WTC11 (cell line): Measurements from ENCODE around the gene SLC20A1. TPM values are rescaled to one million over a fixed set of nuclear protein-coding genes. Genes with fewer than 3 reads are reported as not detected.

ENCODE experiments used
- ATAC-seq: fragments of 200-7000 bp; cut with Tn5 transposase; 2 replicates; pipeline ENCODE4 v1.10.0; 2021; ENCODE audit warnings: mild to moderate bottlenecking, moderate library complexity
- CTCF ChIA-PET: fragments of 300-600 bp; sonication (Branson Sonifier 250); formaldehyde crosslinking; loops from one replicate; lab custom pipeline; 2021; ENCODE audit warnings: antibody characterized with exemption; lab: Charles Lee
- POLR2A ChIA-PET: fragments of 350-600 bp; sonication (Branson Sonifier 250); formaldehyde crosslinking; loops from one replicate; lab custom pipeline; 2021; ENCODE audit warnings: antibody characterized with exemption; lab: Charles Lee
- DNase-seq: peaks from one replicate; pipeline ENCODE4 v3.0.0; 2021; ENCODE audit warnings: low spot score
- H3K27ac Mint-ChIP-seq: 2 replicates; pipeline ENCODE4 v1.8.0; 2021; ENCODE audit warnings: mixed read lengths
- H3K27me3 Mint-ChIP-seq: 2 replicates; pipeline ENCODE4 v1.8.0; 2021; ENCODE audit warnings: low read depth, mild to moderate bottlenecking, moderate library complexity, mixed read lengths
- H3K36me3 Mint-ChIP-seq: 2 replicates; pipeline ENCODE4 v1.8.0; 2021; ENCODE audit warnings: mixed read lengths
- H3K4me1 Mint-ChIP-seq: 2 replicates; pipeline ENCODE4 v1.8.0; 2022; ENCODE audit warnings: mixed read lengths
- H3K4me3 Mint-ChIP-seq: 2 replicates; pipeline ENCODE4 v1.8.0; 2021; ENCODE audit warnings: mild to moderate bottlenecking, moderate library complexity, mixed read lengths
- H3K9me3 Mint-ChIP-seq: 2 replicates; pipeline ENCODE4 v1.8.0; 2021; ENCODE audit warnings: mixed read lengths
- CBFB ChIP-seq: sonication (generic); formaldehyde crosslinking; IDR thresholded peaks from 2 replicates; pipeline ENCODE4 v1.8.1; 2022; ENCODE audit warnings: mild to moderate bottlenecking, low read depth, missing genetic modification reagents
- FOXK1 ChIP-seq: sonication (generic); formaldehyde crosslinking; IDR thresholded peaks from 2 replicates; pipeline ENCODE4 v1.8.0; 2022; ENCODE audit warnings: mild to moderate bottlenecking, moderate library complexity, missing genetic modification reagents
- FOXP1 ChIP-seq: sonication (generic); formaldehyde crosslinking; IDR thresholded peaks from 2 replicates; pipeline ENCODE4 v1.8.0; 2022; ENCODE audit warnings: missing genetic modification reagents, mild to moderate bottlenecking, moderate library complexity, borderline replicate concordance
- GTF2I ChIP-seq: fragments of 250-450 bp; sonication (Bioruptor Pico); conservative IDR thresholded peaks from 2 replicates; pipeline ENCODE4 v1.4.0; 2021; ENCODE audit warnings: mild to moderate bottlenecking
- KAT7 ChIP-seq: sonication (generic); formaldehyde crosslinking; IDR thresholded peaks from 2 replicates; pipeline ENCODE4 v1.8.1; 2023; ENCODE audit warnings: missing genetic modification reagents, mild to moderate bottlenecking, borderline replicate concordance
- MYBL2 ChIP-seq: sonication (generic); formaldehyde crosslinking; IDR thresholded peaks from 2 replicates; pipeline ENCODE4 v1.8.1; 2023; ENCODE audit warnings: mild to moderate bottlenecking, moderate library complexity, missing genetic modification reagents
- NFE2L1 ChIP-seq: sonication (generic); formaldehyde crosslinking; IDR thresholded peaks from 2 replicates; pipeline ENCODE4 v1.8.1; 2023; ENCODE audit warnings: missing genetic modification reagents
- NR2C2 ChIP-seq: sonication (generic); formaldehyde crosslinking; IDR thresholded peaks from 2 replicates; pipeline ENCODE4 v1.8.0; 2022; ENCODE audit warnings: mild to moderate bottlenecking, missing genetic modification reagents
- RELA ChIP-seq: sonication (generic); formaldehyde crosslinking; IDR thresholded peaks from 2 replicates; pipeline ENCODE4 v1.8.1; 2022; ENCODE audit warnings: missing genetic modification reagents, mild to moderate bottlenecking, borderline replicate concordance
- SMAD4 ChIP-seq: sonication (generic); formaldehyde crosslinking; IDR thresholded peaks from 2 replicates; pipeline ENCODE4 v1.8.0; 2022; ENCODE audit warnings: mild to moderate bottlenecking, missing genetic modification reagents
- SOX15 ChIP-seq: fragments of 250-450 bp; sonication (Bioruptor Pico); IDR thresholded peaks from 2 replicates; pipeline ENCODE4 v1.9.0; 2021; ENCODE audit warnings: mild to moderate bottlenecking
- TEAD4 ChIP-seq: sonication (generic); formaldehyde crosslinking; IDR thresholded peaks from 2 replicates; pipeline ENCODE4 v1.8.0; 2022; ENCODE audit warnings: mild to moderate bottlenecking, missing genetic modification reagents
- ZNF121 ChIP-seq: sonication (generic); formaldehyde crosslinking; IDR thresholded peaks from 2 replicates; pipeline ENCODE4 v1.8.0; 2023; ENCODE audit warnings: missing genetic modification reagents
- ZNF317 ChIP-seq: sonication (generic); formaldehyde crosslinking; IDR thresholded peaks from 2 replicates; pipeline ENCODE4 v1.8.1; 2023; ENCODE audit warnings: low read depth, mild to moderate bottlenecking, moderate library complexity, missing genetic modification reagents, borderline replicate concordance
- ZNF671 ChIP-seq: fragments of 250-450 bp; sonication (Bioruptor Pico); IDR thresholded peaks from 2 replicates; pipeline ENCODE4 v1.8.0; 2021; ENCODE audit warnings: mild to moderate bottlenecking
- total RNA-seq: library from RNA; stranded (reverse); gene quantifications from 3 replicates; pipeline ENCODE4 v1.2.3, GENCODE V29; 2021
- TF ChIP-seq, protein P1 (sequence below): fragments of 250-450 bp; sonication (Bioruptor Pico); IDR thresholded peaks from 2 replicates; pipeline ENCODE4 v1.8.0; 2021; ENCODE audit warnings: mild to moderate bottlenecking
- TF ChIP-seq, protein P2 (sequence below): sonication (generic); formaldehyde crosslinking; IDR thresholded peaks from 2 replicates; pipeline ENCODE4 v1.8.1; 2023; ENCODE audit warnings: mild to moderate bottlenecking, missing genetic modification reagents
- TF ChIP-seq, protein P3 (sequence below): sonication (generic); formaldehyde crosslinking; IDR thresholded peaks from 2 replicates; pipeline ENCODE4 v1.8.1; 2023; ENCODE audit warnings: mild to moderate bottlenecking, missing genetic modification reagents, borderline replicate concordance

The SLC20A1 gene
- total RNA-seq, 1 experiment from 2014 or later: 59.9 TPM

DNA sequence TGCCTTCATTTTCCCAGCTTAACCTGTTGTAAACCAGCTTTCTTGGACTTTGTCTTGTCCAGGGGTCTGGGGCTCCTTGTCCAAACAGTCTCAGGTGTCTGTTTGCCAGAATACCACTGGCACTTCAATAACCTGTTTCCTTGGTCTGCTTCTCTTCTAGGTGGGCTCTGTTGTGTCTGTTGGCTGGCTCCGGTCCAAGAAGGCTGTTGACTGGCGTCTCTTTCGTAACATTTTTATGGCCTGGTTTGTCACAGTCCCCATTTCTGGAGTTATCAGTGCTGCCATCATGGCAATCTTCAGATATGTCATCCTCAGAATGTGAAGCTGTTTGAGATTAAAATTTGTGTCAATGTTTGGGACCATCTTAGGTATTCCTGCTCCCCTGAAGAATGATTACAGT is 17.0 kb downstream of the SLC20A1 start (continued):
- TF ChIP-seq, protein P1, sequence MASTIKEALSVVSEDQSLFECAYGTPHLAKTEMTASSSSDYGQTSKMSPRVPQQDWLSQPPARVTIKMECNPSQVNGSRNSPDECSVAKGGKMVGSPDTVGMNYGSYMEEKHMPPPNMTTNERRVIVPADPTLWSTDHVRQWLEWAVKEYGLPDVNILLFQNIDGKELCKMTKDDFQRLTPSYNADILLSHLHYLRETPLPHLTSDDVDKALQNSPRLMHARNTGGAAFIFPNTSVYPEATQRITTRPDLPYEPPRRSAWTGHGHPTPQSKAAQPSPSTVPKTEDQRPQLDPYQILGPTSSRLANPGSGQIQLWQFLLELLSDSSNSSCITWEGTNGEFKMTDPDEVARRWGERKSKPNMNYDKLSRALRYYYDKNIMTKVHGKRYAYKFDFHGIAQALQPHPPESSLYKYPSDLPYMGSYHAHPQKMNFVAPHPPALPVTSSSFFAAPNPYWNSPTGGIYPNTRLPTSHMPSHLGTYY: no peak
- TF ChIP-seq, protein P2, sequence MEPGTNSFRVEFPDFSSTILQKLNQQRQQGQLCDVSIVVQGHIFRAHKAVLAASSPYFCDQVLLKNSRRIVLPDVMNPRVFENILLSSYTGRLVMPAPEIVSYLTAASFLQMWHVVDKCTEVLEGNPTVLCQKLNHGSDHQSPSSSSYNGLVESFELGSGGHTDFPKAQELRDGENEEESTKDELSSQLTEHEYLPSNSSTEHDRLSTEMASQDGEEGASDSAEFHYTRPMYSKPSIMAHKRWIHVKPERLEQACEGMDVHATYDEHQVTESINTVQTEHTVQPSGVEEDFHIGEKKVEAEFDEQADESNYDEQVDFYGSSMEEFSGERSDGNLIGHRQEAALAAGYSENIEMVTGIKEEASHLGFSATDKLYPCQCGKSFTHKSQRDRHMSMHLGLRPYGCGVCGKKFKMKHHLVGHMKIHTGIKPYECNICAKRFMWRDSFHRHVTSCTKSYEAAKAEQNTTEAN (CRISPR knock-in tag): no peak
- TF ChIP-seq RELA (CRISPR knock-in tag): no peak
- TF ChIP-seq, protein P3, sequence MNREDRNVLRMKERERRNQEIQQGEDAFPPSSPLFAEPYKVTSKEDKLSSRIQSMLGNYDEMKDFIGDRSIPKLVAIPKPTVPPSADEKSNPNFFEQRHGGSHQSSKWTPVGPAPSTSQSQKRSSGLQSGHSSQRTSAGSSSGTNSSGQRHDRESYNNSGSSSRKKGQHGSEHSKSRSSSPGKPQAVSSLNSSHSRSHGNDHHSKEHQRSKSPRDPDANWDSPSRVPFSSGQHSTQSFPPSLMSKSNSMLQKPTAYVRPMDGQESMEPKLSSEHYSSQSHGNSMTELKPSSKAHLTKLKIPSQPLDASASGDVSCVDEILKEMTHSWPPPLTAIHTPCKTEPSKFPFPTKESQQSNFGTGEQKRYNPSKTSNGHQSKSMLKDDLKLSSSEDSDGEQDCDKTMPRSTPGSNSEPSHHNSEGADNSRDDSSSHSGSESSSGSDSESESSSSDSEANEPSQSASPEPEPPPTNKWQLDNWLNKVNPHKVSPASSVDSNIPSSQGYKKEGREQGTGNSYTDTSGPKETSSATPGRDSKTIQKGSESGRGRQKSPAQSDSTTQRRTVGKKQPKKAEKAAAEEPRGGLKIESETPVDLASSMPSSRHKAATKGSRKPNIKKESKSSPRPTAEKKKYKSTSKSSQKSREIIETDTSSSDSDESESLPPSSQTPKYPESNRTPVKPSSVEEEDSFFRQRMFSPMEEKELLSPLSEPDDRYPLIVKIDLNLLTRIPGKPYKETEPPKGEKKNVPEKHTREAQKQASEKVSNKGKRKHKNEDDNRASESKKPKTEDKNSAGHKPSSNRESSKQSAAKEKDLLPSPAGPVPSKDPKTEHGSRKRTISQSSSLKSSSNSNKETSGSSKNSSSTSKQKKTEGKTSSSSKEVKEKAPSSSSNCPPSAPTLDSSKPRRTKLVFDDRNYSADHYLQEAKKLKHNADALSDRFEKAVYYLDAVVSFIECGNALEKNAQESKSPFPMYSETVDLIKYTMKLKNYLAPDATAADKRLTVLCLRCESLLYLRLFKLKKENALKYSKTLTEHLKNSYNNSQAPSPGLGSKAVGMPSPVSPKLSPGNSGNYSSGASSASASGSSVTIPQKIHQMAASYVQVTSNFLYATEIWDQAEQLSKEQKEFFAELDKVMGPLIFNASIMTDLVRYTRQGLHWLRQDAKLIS (CRISPR knock-in tag): no peak
- no peak for TF ChIP-seq NR2C2 (CRISPR knock-in tag)
- TF ChIP-seq ZNF121 (CRISPR knock-in tag): no peak
- TF ChIP-seq ZNF671 (CRISPR knock-in tag): no peak
- TF ChIP-seq GTF2I (CRISPR knock-in tag): no peak
- no peak for TF ChIP-seq FOXP1 (CRISPR knock-in tag)
- no peak for TF ChIP-seq ZNF317 (CRISPR knock-in tag)
- no peak for TF ChIP-seq TEAD4 (CRISPR knock-in tag)

DNA sequence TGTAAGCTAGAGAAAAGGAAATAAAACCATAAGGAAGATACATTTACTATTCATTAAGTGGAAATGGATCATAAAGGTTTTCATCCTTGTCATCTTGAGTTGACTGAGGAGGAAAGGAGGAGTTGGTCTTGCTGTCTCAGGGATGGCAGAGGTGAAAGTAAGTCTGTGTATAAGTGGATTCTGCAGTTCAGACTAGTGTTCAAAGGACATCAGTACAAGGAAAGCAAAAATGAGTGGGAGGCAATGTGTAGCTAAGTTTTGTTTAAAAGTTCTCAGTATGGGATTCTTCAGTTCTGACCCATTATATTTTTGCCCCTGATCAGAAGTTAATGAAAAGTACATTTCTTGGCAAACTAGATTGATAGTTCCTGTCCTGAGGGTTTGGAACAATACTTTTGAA is 18.9 kb downstream of the SLC20A1 start:
- no peaks in the 10 kb centered on the region for H3K4me1 Mint-ChIP-seq
- DNase-seq (no peak), ATAC-seq (no peak)
- H3K4me3 Mint-ChIP-seq: no peak overlapping the region
- no peaks in the 10 kb centered on the region for H3K9me3 Mint-ChIP-seq
- H3K36me3 Mint-ChIP-seq: peaks cover 46% of the 10 kb centered on the region
- POLR2A ChIA-PET: no interaction called here
- H3K27me3 Mint-ChIP-seq: no peaks in the 10 kb centered on the region
- no peak for TF ChIP-seq TEAD4 (CRISPR knock-in tag)
- no peak for TF ChIP-seq SMAD4 (CRISPR knock-in tag)
- TF ChIP-seq MYBL2 (CRISPR knock-in tag): no peak
- no peak for TF ChIP-seq NFE2L1
- no peak for TF ChIP-seq FOXK1
- no peak for TF ChIP-seq CBFB (CRISPR knock-in tag)
- TF ChIP-seq, protein P2 (CRISPR knock-in tag): no peak
- no peak for TF ChIP-seq KAT7 (CRISPR knock-in tag)
- TF ChIP-seq SOX15 (CRISPR knock-in tag): no peak
- CTCF ChIA-PET: interaction anchor here (1.5 to 1.9 kb wide), 2 partner anchors 19 to 62 kb away, joined by 3 to 6 read pairs; partner anchors contain the start of gene SLC20A1
- peak overlapping the region; percentile 25; the same call in 1 of the 2 replicates for H3K27ac Mint-ChIP-seq
